Activated naive CD8-positive, alpha-beta T cell (primary cell): ENCODE results near the gene NCOA3.
"Not testable (repeated sequence)": the region's sequence is repeated elsewhere in the genome, so short reads cannot be mapped to it uniquely, and the experiment has no call there.

Experiments
- H3K27ac Mint-ChIP-seq: one replicate; pipeline ENCODE4 v1.8.0; 2021; ENCODE audit warnings: mixed read lengths
- H3K27me3 Mint-ChIP-seq: one replicate; pipeline ENCODE4 v1.8.0; 2021; ENCODE audit warnings: mixed read lengths
- H3K36me3 Mint-ChIP-seq: one replicate; pipeline ENCODE4 v1.8.0; 2021; ENCODE audit warnings: mixed read lengths
- H3K4me1 Mint-ChIP-seq: one replicate; pipeline ENCODE4 v1.8.0; 2021; ENCODE audit warnings: low read depth, mixed read lengths
- H3K4me3 Mint-ChIP-seq: one replicate; pipeline ENCODE4 v1.8.0; 2021; ENCODE audit warnings: mild to moderate bottlenecking, mixed read lengths
- H3K9me3 Mint-ChIP-seq: one replicate; pipeline ENCODE4 v1.8.0; 2021; ENCODE audit warnings: low read depth, mixed read lengths

NCOA3 gene

GRCh38 chr20:47484303-47484702, 17.4 kb upstream of the NCOA3 start:
- Mint-ChIP-seq H3K27me3 (no peaks in the 10 kb centered on the region), H3K4me1 (peaks cover 47% of the 10 kb centered on the region), H3K4me3 (no peak overlapping the region), H3K27ac (peak overlapping the region; percentile 47), H3K36me3 (no peaks in the 10 kb centered on the region), H3K9me3 (no peaks in the 10 kb centered on the region)

GRCh38 chr20:47487175-47487917, 14.3 kb upstream of the NCOA3 start:
- Mint-ChIP-seq H3K27ac (peak overlapping the region; percentile 100), H3K36me3 (no peaks in the 10 kb centered on the region), H3K4me3 (peak overlapping the region; percentile 69), H3K9me3 (no peaks in the 10 kb centered on the region), H3K4me1 (peaks cover 58% of the 10 kb centered on the region), H3K27me3 (no peaks in the 10 kb centered on the region)

GRCh38 chr20:47489448-47489872, 12.2 kb upstream of the NCOA3 start:
- H3K9me3 Mint-ChIP-seq, result no peaks in the 10 kb centered on the region
- H3K36me3 Mint-ChIP-seq, result no peaks in the 10 kb centered on the region
- peak overlapping the region; percentile 100 for H3K27ac Mint-ChIP-seq
- H3K4me3 Mint-ChIP-seq, result no peak overlapping the region
- no peaks in the 10 kb centered on the region for H3K27me3 Mint-ChIP-seq
- H3K4me1 Mint-ChIP-seq, result peaks cover 68% of the 10 kb centered on the region

- Mint-ChIP-seq H3K4me3 (no peak overlapping the region), H3K4me1 (peaks cover 60% of the 10 kb centered on the region), H3K27ac (peak overlapping the region; percentile 85), H3K27me3 (no peaks in the 10 kb centered on the region), H3K9me3 (no peaks in the 10 kb centered on the region), H3K36me3 (no peaks in the 10 kb centered on the region)
Measured at GRCh38 chr20:47490795-47491194, 10.9 kb upstream of the NCOA3 start.

- H3K27ac Mint-ChIP-seq, result peak overlapping the region; percentile 12
- no peaks in the 10 kb centered on the region for H3K9me3 Mint-ChIP-seq
- no peaks in the 10 kb centered on the region for H3K27me3 Mint-ChIP-seq
- H3K36me3 Mint-ChIP-seq, result no peaks in the 10 kb centered on the region
- peaks cover 49% of the 10 kb centered on the region for H3K4me1 Mint-ChIP-seq
- no peak overlapping the region for H3K4me3 Mint-ChIP-seq
Measured at GRCh38 chr20:47492284-47492683, 9.4 kb upstream of the NCOA3 start.

- H3K4me3 Mint-ChIP-seq, result peak overlapping the region; percentile 52
- peak overlapping the region; percentile 88 for H3K27ac Mint-ChIP-seq
- H3K27me3 Mint-ChIP-seq, result no peaks in the 10 kb centered on the region
- no peaks in the 10 kb centered on the region for H3K36me3 Mint-ChIP-seq
- no peaks in the 10 kb centered on the region for H3K9me3 Mint-ChIP-seq
- peaks cover 51% of the 10 kb centered on the region for H3K4me1 Mint-ChIP-seq
Measured at GRCh38 chr20:47493175-47493962, 8.3 kb upstream of the NCOA3 start.

GRCh38 chr20:47493963-47494293, 7.8 kb upstream of the NCOA3 start:
- H3K4me1 Mint-ChIP-seq, result peaks cover 50% of the 10 kb centered on the region
- peak overlapping the region; percentile 88 for H3K27ac Mint-ChIP-seq
- H3K4me3 Mint-ChIP-seq, result no peak overlapping the region
- H3K27me3 Mint-ChIP-seq, result no peaks in the 10 kb centered on the region
- no peaks in the 10 kb centered on the region for H3K9me3 Mint-ChIP-seq
- H3K36me3 Mint-ChIP-seq, result no peaks in the 10 kb centered on the region

- not testable (repeated sequence) for H3K27me3 Mint-ChIP-seq, H3K4me3 Mint-ChIP-seq, H3K9me3 Mint-ChIP-seq, H3K36me3 Mint-ChIP-seq, H3K27ac Mint-ChIP-seq
- peaks cover 48% of the 10 kb centered on the region for H3K4me1 Mint-ChIP-seq
Measured at GRCh38 chr20:47494606-47495005, 7.1 kb upstream of the NCOA3 start.

- no peak overlapping the region for H3K4me3 Mint-ChIP-seq
Measured at GRCh38 chr20:47496118-47496517, 5.6 kb upstream of the NCOA3 start.

GRCh38 chr20:47498606-47499005, 3.1 kb upstream of the NCOA3 start:
- H3K27me3 Mint-ChIP-seq, result no peaks in the 10 kb centered on the region
- H3K4me3 Mint-ChIP-seq, result peak overlapping the region; percentile 62
- H3K9me3 Mint-ChIP-seq, result no peaks in the 10 kb centered on the region
- peaks cover 38% of the 10 kb centered on the region for H3K4me1 Mint-ChIP-seq
- peak overlapping the region; percentile 91 for H3K27ac Mint-ChIP-seq
- peaks cover 5% of the 10 kb centered on the region for H3K36me3 Mint-ChIP-seq

More at GRCh38 chr20:47496118-47496517, 5.6 kb upstream of the NCOA3 start:
- Mint-ChIP-seq H3K9me3 (no peaks in the 10 kb centered on the region), H3K27ac (peak overlapping the region; percentile 34), H3K4me1 (peaks cover 51% of the 10 kb centered on the region), H3K27me3 (no peaks in the 10 kb centered on the region), H3K36me3 (no peaks in the 10 kb centered on the region)

GRCh38 chr20:47499053-47499452, 2.6 kb upstream of the NCOA3 start:
- Mint-ChIP-seq H3K36me3 (peaks cover 7% of the 10 kb centered on the region), H3K4me1 (peaks cover 36% of the 10 kb centered on the region), H3K27ac (no peak overlapping the region), H3K4me3 (no peak overlapping the region), H3K27me3 (no peaks in the 10 kb centered on the region), H3K9me3 (no peaks in the 10 kb centered on the region)

- H3K27me3 Mint-ChIP-seq, H3K9me3 Mint-ChIP-seq, H3K36me3 Mint-ChIP-seq: not testable (repeated sequence)
- H3K27ac Mint-ChIP-seq, result peak overlapping the region; percentile 96
- peak overlapping the region; percentile 94 for H3K4me3 Mint-ChIP-seq
- peaks cover 37% of the 10 kb centered on the region for H3K4me1 Mint-ChIP-seq
Measured at GRCh38 chr20:47500082-47500481, 1.6 kb upstream of the NCOA3 start.

- Mint-ChIP-seq H3K9me3 (no peaks in the 10 kb centered on the region), H3K27me3 (no peaks in the 10 kb centered on the region), H3K4me1 (peaks cover 38% of the 10 kb centered on the region)
Measured at GRCh38 chr20:47500554-47500953, 1.1 kb upstream of the NCOA3 start.

GRCh38 chr20:47501116-47501481, 588 bp upstream of the NCOA3 start:
- Mint-ChIP-seq H3K4me3 (peak overlapping the region; percentile 94), H3K27me3 (no peaks in the 10 kb centered on the region), H3K36me3 (peaks cover 12% of the 10 kb centered on the region), H3K4me1 (peaks cover 39% of the 10 kb centered on the region), H3K9me3 (no peaks in the 10 kb centered on the region), H3K27ac (peak overlapping the region; percentile 96)

More at GRCh38 chr20:47500554-47500953, 1.1 kb upstream of the NCOA3 start:
- Mint-ChIP-seq H3K27ac (peak overlapping the region; percentile 96), H3K36me3 (peaks cover 12% of the 10 kb centered on the region), H3K4me3 (peak overlapping the region; percentile 94)
